CD4-positive, alpha-beta T cell treated with Interleukin-4 for 4 hours (primary cell): ENCODE measurements around the gene ADARB2.
"Not testable (repeated sequence)": the region's sequence is repeated elsewhere in the genome, so short reads cannot be mapped to it uniquely, and the experiment has no call there.

ENCODE experiments used
- DNase-seq: peaks from one replicate; pipeline ENCODE4 v3.0.0-alpha.2; 2020

The ADARB2 gene

GRCh38 chr10:1173091-1173490, 564.2 kb downstream of the ADARB2 start:
- DNase-seq: no peak

DNA sequence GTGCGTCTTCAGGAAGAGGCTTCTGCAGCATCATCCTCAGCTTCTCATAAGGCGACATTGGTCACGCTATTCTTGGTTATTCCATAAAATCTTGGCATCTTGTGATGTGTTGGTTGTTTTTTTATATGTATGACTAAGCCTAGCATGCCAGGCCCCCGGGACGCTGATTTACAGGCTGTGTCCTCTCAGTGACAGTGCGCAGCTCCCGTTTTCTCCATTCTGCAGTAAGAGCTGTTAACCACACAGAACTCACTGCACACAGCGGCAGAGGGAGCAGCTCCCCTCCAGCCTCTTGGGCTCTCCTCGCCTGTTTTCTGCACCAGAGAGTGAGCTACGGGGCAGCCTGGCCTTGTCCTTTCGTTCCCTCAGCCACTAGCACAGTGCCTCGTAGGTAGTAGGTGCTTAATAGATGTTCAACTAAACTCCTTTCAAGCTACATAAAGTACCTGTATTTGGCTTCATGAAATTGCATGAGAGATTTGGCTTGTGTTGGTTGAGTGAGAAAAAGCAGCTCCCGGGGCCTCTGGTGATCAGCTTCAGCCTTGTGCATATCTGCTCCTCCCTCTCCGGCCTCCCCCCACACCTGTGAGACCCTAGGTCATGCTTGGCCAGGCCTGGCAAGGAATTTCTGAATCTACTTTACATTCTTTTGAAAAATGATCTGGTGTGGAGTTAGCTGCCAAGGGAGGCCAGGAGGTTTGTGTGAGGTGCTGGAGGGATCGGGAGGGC, 564.9 kb downstream of the ADARB2 start:
- DNase-seq: no peak

DNA sequence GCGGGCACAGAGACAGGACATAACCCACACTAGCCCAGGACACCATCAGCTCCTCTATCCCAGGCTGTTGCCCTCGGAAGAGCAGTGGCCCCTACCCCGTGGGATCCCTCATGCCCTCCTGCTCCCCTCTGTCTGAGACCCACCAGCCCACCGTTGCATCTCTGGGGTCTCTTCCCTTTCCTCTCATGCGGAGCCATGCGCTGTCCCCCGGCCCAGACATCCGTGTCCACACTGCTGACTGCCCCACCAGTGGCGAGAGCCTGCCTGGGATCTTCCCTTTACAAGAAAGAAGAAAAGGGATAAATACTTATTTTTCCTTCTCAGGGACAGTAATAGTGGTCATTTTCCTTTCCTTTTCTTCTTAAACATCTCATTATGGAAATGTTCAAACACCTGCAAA, 565.7 kb downstream of the ADARB2 start:
- DNase-seq: no peak

GRCh38 chr10:1171182-1171581, 566.1 kb downstream of the ADARB2 start:
- no peak for DNase-seq

DNA sequence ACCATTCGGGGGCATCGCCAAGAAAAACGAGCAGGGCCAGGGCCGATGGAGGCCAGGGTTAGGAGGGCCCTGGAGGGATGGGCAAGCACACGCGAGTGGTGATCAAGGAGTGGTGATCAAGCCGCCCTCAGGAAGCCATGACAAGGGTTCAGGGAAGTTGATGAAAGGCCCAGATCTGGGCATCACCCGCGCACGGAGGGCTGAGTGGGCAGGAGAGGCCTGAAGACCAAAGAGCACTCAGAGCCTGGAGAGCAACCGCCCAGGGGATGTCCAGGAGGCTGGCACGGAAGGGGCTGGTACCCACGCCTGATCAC, 566.5 kb downstream of the ADARB2 start:
- no peak for DNase-seq

GRCh38 chr10:1169981-1170866, 567.1 kb downstream of the ADARB2 start:
- no peak for DNase-seq

DNA sequence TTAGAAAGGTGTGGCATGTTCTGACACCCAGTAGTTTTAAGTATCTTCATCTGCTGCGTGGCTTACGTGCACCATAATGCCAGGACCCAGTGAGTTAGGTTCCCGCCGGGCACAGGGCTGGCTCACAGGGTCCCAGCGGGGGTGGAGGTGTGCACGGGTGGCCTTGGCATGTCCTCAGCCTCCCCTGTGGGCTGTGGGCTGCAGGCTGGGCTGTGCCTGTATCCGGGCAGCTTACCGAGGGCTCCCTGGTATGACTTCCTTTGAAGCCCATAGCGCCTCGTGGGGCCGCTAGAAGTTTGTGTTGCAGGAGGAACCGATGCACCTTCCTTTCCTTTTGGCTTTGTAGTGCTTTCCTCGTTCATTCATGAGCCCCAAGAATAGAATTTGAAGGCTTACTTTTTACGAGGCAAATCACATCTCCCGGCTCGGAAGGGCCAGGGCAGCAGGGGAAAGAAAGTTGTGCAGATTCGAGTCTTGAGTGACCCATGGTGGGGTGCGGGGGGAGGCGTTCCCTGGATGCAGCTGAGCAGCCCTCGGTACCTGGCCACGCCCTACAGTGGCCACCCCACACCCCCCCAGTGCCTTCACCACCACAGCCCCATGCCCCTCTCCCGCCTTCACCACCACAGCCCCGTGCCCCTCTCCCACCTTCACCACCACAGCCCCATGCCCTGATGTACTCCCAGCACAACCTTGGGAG, 568.0 kb downstream of the ADARB2 start:
- DNase-seq: no peak

- no peak for DNase-seq
Measured at GRCh38 chr10:1168763-1169162, 568.6 kb downstream of the ADARB2 start.

- no peak for DNase-seq
Measured at GRCh38 chr10:1166828-1167275, 570.5 kb downstream of the ADARB2 start.

GRCh38 chr10:1166101-1166827, 571.1 kb downstream of the ADARB2 start:
- DNase-seq: no peak

GRCh38 chr10:1163831-1164230, 573.5 kb downstream of the ADARB2 start:
- no peak for DNase-seq

DNA sequence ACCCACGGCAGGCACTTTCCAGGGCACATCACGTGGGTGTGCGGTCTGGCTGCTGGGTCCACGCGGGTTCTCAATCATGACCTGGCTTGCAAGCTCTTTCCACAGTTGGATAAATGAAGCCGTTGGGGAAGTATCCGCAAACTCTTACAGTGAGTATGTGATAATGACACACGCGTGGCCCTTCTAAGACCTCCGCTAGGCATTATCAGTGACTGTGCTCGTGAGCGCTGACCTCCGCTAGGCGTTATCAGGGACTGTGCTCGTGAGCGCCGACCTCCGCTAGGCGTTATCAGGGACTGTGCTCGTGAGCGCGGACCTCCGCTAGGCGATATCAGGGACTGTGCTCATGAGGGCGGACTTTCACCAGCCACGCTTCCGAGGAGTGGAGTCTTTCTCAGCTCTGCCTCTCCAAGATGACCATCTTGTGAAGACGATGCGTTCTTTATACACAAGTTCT, 574.1 kb downstream of the ADARB2 start:
- DNase-seq: no peak

GRCh38 chr10:1162481-1163203, 574.7 kb downstream of the ADARB2 start:
- DNase-seq: no peak

DNA sequence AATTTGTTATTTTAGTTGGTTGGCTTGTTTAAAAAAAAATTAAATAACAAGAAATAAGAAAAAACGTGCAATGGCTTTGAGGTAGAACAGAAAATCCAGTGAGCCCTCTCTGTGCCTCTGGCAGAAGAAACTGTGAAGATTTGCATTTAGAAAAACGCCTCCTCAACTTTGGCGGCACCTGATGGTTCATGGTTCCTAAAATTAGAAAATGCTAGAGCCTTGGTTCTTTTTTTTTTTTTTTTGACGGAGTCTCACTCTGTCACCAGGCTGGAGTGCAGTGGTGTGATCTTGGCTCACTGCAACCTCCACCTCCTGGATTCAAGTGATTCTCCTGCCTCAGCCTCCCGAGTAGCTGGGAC, 576.0 kb downstream of the ADARB2 start:
- not testable (repeated sequence) for DNase-seq

DNA sequence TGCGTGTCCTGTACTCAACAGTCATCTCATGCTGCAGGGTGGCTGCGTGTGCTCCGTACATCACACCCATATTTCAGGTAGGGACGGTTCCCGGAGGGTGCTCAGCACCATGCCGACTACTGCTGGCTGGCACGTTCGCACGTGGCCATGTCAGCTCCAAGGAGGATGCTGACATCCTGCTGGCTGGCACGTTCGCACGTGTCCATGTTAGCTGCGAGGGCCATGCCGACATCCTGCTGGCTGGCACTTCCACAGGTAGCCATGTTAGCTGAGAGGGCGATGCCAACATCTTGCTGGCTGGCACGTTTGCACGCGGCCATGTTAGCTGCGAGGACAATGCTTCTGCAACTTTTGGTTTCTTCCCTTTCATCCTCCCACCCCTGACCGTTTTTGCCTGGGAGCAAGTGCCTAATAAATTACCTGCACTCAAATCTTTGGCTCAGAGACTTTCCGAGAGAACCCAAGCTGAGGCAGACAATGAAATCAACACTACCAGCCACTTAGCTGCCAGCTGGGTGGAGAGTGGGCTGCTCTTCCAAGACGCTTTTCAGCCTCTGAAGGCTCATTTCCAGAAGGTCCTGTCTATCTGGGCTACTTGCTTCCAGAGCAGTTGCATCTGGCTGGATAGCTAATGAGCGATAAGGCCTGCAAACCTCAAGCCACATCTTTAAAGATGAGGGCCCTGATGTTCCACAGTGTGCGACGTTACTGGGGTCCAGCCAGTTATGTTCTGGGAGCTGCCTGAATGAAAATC, 576.6 kb downstream of the ADARB2 start:
- no peak for DNase-seq

DNA sequence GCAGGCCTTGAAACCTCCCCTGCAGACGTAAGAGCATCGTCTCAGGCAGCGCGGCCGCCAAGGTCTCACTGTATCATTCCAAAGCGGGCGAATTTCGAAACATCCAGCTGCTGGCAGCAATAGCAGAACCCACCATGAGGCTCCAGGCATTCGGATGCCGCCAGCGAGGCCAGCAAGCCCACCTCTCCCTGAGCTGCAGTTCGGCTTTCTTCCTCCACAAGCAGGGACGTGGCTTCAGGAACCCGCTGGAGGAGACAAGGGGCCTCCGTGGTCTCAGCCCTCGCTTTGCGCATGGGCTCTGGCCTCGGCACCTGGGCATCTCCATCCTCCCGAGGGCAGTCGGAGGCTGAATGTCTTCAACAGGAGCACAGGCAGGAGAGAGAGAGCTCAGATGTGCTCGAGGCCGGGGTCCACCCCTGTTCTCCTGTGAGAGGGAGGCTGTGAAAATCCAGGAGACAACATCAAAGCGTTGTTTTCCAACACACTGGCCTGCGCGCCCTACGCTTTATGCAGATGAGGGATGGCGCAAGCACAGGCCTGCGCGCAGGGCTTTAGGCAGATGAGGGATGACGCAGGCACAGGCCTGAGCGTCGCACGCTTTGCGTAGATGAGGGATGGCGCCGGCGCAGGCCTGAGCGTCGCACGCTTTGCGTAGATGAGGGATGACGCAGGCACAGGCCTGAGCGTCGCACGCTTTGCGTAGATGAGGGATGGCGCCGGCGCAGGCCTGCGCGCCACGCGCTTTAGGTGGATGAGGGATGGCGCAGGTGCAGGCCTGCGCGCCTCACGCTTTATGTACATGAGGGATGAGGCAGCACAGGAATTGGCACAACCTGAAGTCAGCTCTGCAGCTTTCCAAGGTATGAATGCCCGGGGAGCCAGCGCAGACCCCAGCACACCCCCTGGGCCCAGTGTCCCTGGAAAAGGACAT, 577.9 kb downstream of the ADARB2 start:
- no peak for DNase-seq

- not testable (repeated sequence) for DNase-seq
Measured at GRCh38 chr10:1158536-1158935, 578.8 kb downstream of the ADARB2 start.

- no peak for DNase-seq
Measured at GRCh38 chr10:1158066-1158465, 579.3 kb downstream of the ADARB2 start.

DNA sequence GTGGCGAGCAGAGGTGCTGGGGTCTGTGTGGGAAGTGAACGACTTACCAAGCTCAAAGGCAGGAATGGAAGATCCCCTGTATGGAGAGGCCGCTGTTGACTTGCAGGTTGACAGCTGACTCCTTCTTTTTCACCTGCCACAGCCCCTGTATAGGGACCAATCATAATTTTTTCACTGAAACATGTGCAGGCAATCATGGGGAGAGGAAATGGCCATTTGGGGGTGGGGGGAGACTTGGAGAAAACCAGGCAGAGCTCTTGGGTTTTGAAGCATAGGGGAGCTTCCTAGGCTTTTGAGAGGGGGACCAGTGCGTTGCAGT, 579.8 kb downstream of the ADARB2 start:
- no peak for DNase-seq

- DNase-seq: no peak
Measured at GRCh38 chr10:1156921-1157614, 580.3 kb downstream of the ADARB2 start.
